HL-60 (cell line): ENCODE results near the gene FRAT1.

Source experiments
- GABPA ChIP-seq: IDR thresholded peaks from 2 replicates; pipeline ENCODE4 v1.6.1; 2012; ENCODE audit warnings: low read depth
- POLR2AphosphoS5 ChIP-seq: IDR thresholded peaks from 2 replicates; pipeline ENCODE4 v1.6.1; 2012; ENCODE audit warnings: low read depth
- TF ChIP-seq, protein P1 (sequence below): IDR thresholded peaks from one replicate; pipeline ENCODE4 v1.5.1; 2011; ENCODE audit warnings: low read length, control low read depth, inconsistent platforms; ENCODE audit not compliant: insufficient read depth

- TF ChIP-seq, protein P1, sequence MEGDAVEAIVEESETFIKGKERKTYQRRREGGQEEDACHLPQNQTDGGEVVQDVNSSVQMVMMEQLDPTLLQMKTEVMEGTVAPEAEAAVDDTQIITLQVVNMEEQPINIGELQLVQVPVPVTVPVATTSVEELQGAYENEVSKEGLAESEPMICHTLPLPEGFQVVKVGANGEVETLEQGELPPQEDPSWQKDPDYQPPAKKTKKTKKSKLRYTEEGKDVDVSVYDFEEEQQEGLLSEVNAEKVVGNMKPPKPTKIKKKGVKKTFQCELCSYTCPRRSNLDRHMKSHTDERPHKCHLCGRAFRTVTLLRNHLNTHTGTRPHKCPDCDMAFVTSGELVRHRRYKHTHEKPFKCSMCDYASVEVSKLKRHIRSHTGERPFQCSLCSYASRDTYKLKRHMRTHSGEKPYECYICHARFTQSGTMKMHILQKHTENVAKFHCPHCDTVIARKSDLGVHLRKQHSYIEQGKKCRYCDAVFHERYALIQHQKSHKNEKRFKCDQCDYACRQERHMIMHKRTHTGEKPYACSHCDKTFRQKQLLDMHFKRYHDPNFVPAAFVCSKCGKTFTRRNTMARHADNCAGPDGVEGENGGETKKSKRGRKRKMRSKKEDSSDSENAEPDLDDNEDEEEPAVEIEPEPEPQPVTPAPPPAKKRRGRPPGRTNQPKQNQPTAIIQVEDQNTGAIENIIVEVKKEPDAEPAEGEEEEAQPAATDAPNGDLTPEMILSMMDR = no peak
- TF ChIP-seq POLR2AphosphoS5 (peak; percentile 54), GABPA (no peak)
These were observed 2.1 kb downstream of the FRAT1 start for GRCh38 chr10:97321032-97321803.
